ENCODE results near the gene MICAL1.

MICAL1 gene

GRCh38 chr6:109447087-109447486 lies 8.5 kb downstream of the MICAL1 start:
- no peaks in the 10 kb centered on the region for H3K9me3 ChIP-seq
- H3K36me3 ChIP-seq = peaks cover 25 to 90% (median 68%) of the 10 kb centered on the region in 3 donors
- H3K4me3 ChIP-seq = no peak overlapping the region
- intact Hi-C loops (cut with DNase I; ENCODE audit: low total_unique reads) = no loop called here
- no peak overlapping the region for H3K27ac ChIP-seq
- DNase-seq = no peak
- no peaks in the 10 kb centered on the region for H3K27me3 ChIP-seq
- H3K4me1 ChIP-seq = peaks cover 0 to 13% (median 1%) of the 10 kb centered on the region in 4 donors
- TF ChIP-seq CTCF (IDR thresholded peaks at IDR 0.05) = no peak

- intact Hi-C loops (cut with DNase I; ENCODE audit: low total_unique reads) = no loop called here
- no peak overlapping the region for H3K27ac ChIP-seq
- H3K9me3 ChIP-seq = no peaks in the 10 kb centered on the region
- peaks cover 25 to 85% (median 63%) of the 10 kb centered on the region in 3 donors for H3K36me3 ChIP-seq
- DNase-seq = no peak
- no peaks in the 10 kb centered on the region for H3K27me3 ChIP-seq
- no peak for TF ChIP-seq CTCF (IDR thresholded peaks at IDR 0.05)
- H3K4me1 ChIP-seq = peaks cover 0 to 19% (median 6%) of the 10 kb centered on the region in 4 donors
- H3K4me3 ChIP-seq = no peak overlapping the region
These were observed 9.0 kb downstream of the MICAL1 start for GRCh38 chr6:109446541-109446940.

- Histone ChIP-seq H3K36me3 (peaks cover 25 to 82% (median 59%) of the 10 kb centered on the region in 3 donors), H3K9me3 (no peaks in the 10 kb centered on the region), H3K27ac (no peak overlapping the region), H3K4me1 (peaks cover 0 to 22% (median 9%) of the 10 kb centered on the region in 4 donors), H3K27me3 (no peaks in the 10 kb centered on the region), H3K4me3 (no peak overlapping the region)
- TF ChIP-seq CTCF (IDR thresholded peaks at IDR 0.05) = no peak
- intact Hi-C loops (cut with DNase I; ENCODE audit: low total_unique reads) = no loop called here
- no peak for DNase-seq
These were observed 9.5 kb downstream of the MICAL1 start for GRCh38 chr6:109446072-109446471.

- H3K4me3 ChIP-seq = no peak overlapping the region
- no peaks in the 10 kb centered on the region for H3K9me3 ChIP-seq
- H3K4me1 ChIP-seq = peaks cover 0 to 22% (median 9%) of the 10 kb centered on the region in 4 donors
- no peak for DNase-seq
- intact Hi-C loops (cut with DNase I; ENCODE audit: low total_unique reads) = no loop called here
- H3K27ac ChIP-seq = no peak overlapping the region
- no peaks in the 10 kb centered on the region for H3K27me3 ChIP-seq
- TF ChIP-seq CTCF (IDR thresholded peaks at IDR 0.05) = no peak
- H3K36me3 ChIP-seq = peaks cover 25 to 79% (median 58%) of the 10 kb centered on the region in 3 donors
These were observed 10.2 kb downstream of the MICAL1 start for GRCh38 chr6:109445382-109445781.

DNA sequence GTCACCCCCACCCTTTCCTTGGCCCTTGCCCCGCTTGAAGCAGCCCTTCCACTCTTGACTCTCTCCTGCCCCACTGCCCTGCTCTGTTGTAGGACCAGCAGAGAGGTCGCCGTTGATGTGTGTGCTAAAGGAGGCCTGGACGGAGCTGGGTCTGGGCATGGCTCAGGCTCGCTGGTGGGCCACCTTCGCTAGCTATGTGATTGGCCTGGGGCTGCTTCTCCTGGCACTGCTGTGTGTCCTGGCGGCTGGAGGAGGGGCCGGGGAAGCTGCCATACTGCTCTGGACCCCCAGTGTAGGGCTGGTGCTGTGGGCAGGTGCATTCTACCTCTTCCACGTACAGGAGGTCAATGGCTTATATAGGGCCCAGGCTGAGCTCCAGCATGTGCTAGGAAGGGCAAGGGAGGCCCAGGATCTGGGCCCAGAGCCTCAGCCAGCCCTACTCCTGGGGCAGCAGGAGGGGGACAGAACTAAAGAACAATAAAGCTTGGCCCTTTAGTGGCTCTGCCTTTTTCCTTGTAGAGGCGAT lies 12.1 kb downstream of the MICAL1 start:
- no peak overlapping the region for H3K27ac ChIP-seq

More for the DNA sequence above, 12.1 kb downstream of the MICAL1 start:
- H3K36me3 ChIP-seq = peaks cover 25 to 60% (median 42%) of the 10 kb centered on the region in 3 donors
- no peaks in the 10 kb centered on the region for H3K9me3 ChIP-seq
- TF ChIP-seq CTCF (IDR thresholded peaks at IDR 0.05) = no peak
- no peaks in the 10 kb centered on the region for H3K27me3 ChIP-seq
- H3K4me3 ChIP-seq = no peak overlapping the region
- DNase-seq = peak in 1 of 2 donors; percentile 64
- intact Hi-C loops (cut with DNase I; ENCODE audit: low total_unique reads) = loop anchor here (5.0 kb wide), 1 partner anchor 256 kb away; no protein-coding TSS in a partner anchor
- peaks cover 0 to 22% (median 13%) of the 10 kb centered on the region in 4 donors for H3K4me1 ChIP-seq

Data from tibial artery (tissue), 4 donors.